Skeletal muscle tissue (tissue), 4 donors: ENCODE results near the gene GPRASP2. TPM values are rescaled to one million over a fixed set of nuclear protein-coding genes. Genes with fewer than 3 reads are reported as not detected.
"Not testable (repeated sequence)": the region's sequence is repeated elsewhere in the genome, so short reads cannot be mapped to it uniquely, and the experiment has no call there.

Experiments
- H3K27ac ChIP-seq: one replicate; pipeline ENCODE4 v1.7.0; 2013; ENCODE audit warnings: mild to moderate bottlenecking, low read depth, low read length, inconsistent platforms
- H3K27me3 ChIP-seq, 3 donors: one replicate each; pipeline ENCODE4 v1.7.0; 2013; ENCODE audit warnings: low read length in 3 of 3; ENCODE audit not compliant: control insufficient read depth in 3 of 3, insufficient read depth in 3 of 3
- H3K36me3 ChIP-seq, 3 donors: one replicate each; pipeline ENCODE4 v1.7.0; 2013; ENCODE audit warnings: low read length in 3 of 3; ENCODE audit not compliant: control insufficient read depth in 3 of 3, insufficient read depth in 3 of 3
- H3K4me1 ChIP-seq, 3 donors: one replicate each; pipeline ENCODE4 v1.7.0; 2013; ENCODE audit warnings: low read length in 3 of 3, mild to moderate bottlenecking in 3 of 3; ENCODE audit not compliant: control insufficient read depth in 3 of 3, insufficient read depth in 3 of 3
- H3K4me3 ChIP-seq, 3 donors: one replicate each; pipeline ENCODE4 v1.7.0; 2013; ENCODE audit warnings: low read length in 3 of 3
- H3K9ac ChIP-seq, 3 donors: one replicate each; pipeline ENCODE4 v1.7.0; 2013; ENCODE audit warnings: low read length in 3 of 3, mild to moderate bottlenecking in 3 of 3, moderate library complexity in 2 of 3, low read depth in 1 of 3
- H3K9me3 ChIP-seq, 3 donors: one replicate each; pipeline ENCODE4 v1.7.0; 2013; ENCODE audit warnings: low read length in 3 of 3; ENCODE audit not compliant: control insufficient read depth in 3 of 3
- total RNA-seq: library from RNA; depleted of rRNA; stranded (reverse); fragments of >200 nt; gene quantifications from one replicate; pipeline ENCODE4 v1.2.3, GENCODE V29; 2014
- donor health status: Osteomylitis.

The GPRASP2 gene
- total RNA-seq, 1 donor from 2014 or later: 28.2 TPM

DNA sequence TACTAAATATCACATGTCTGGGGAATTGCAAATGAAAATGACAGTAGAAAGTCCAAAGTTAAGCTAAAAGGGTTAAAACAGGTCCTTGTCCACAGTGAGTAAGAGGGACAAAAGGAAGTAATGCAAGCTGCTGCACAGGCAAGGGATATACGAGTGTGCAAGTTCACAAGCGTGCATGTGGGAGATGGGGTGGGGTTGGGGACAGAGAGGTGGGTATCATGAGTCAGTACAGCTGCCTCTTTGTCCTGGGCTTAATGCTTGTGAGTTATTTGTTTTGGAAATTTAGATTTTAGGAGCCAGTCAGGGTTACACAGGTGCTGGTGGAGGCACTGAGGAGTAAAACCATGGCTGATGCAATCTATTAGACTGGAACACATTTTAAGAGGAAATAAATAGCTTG lies 3.3 kb upstream of the GPRASP2 start:
- peaks cover 0 to 2% (median 0%) of the 10 kb centered on the region in 3 donors for H3K27me3 ChIP-seq
- H3K36me3 ChIP-seq: no peaks in the 10 kb centered on the region
- H3K9me3 ChIP-seq: no peaks in the 10 kb centered on the region
- peaks cover 0 to 2% (median 0%) of the 10 kb centered on the region in 3 donors for H3K4me1 ChIP-seq
- no peak overlapping the region for H3K9ac ChIP-seq
- H3K4me3 ChIP-seq: no peak overlapping the region
- no peak overlapping the region for H3K27ac ChIP-seq

DNA sequence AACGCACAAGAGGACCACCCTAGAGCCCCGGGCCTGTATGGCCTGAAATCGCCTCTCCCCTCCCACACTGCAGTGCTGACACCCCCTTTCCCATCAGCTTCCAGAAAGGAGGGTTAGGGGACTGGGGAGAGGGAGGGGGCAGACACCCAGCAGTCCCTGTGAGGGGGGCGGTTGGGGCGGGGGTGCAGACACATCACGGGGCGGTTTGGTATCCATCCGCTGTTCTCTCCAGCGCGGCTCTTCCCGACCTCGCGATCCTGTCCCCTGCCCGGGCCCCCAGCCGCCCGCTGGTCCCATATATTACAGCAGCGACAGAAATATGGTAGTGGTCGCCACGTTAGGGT lies 404 bp upstream of the GPRASP2 start:
- Histone ChIP-seq H3K36me3 (no peaks in the 10 kb centered on the region), H3K27ac (no peak overlapping the region), H3K4me1 (peaks cover 0 to 2% (median 0%) of the 10 kb centered on the region in 3 donors), H3K9me3 (no peaks in the 10 kb centered on the region), H3K4me3 (peak overlapping the region; percentile 60 to 77 (median 71)), H3K27me3 (peaks cover 0 to 2% (median 0%) of the 10 kb centered on the region in 3 donors), H3K9ac (peak overlapping the region in 1 of 3 donors; percentile 85)

DNA sequence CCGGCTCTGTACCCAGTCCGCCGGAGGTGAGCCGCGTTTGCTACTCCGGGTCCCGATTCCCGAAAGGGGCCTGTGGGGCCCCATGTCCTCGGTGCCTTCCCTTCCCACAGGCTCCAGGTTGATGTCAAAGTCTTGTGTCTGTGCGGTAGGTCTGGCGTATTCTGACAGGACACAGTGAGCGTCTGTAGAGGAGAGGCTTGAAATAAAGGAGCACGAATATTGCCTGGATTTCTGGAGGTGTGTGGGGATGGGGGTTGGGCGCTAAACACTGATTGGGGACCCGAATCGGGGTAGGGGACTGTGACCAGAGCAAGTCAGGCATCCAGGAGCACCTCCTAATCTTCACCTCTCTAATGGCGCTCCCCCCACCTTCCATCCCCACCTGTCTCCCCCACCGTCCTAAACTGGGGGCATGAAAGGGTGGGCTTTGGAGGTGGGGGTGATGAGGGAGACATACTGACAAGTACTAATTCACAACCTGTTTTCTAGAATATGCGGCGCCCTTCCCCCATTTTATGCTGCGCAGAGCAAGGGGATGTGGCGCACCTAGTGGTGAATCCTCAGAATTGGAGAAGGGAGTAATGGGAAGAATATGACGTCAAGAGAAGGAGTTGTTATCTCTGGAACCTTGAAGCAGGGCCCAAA lies 855 bp downstream of the GPRASP2 start:
- Histone ChIP-seq H3K27ac (peak overlapping the region; percentile 61), H3K4me1 (peaks cover 0 to 2% (median 0%) of the 10 kb centered on the region in 3 donors), H3K36me3 (no peaks in the 10 kb centered on the region), H3K9me3 (no peaks in the 10 kb centered on the region), H3K9ac (peak overlapping the region; percentile 74 to 85 (median 76)), H3K27me3 (peaks cover 0 to 2% (median 0%) of the 10 kb centered on the region in 3 donors), H3K4me3 (peak overlapping the region; percentile 71 to 80 (median 77))

DNA sequence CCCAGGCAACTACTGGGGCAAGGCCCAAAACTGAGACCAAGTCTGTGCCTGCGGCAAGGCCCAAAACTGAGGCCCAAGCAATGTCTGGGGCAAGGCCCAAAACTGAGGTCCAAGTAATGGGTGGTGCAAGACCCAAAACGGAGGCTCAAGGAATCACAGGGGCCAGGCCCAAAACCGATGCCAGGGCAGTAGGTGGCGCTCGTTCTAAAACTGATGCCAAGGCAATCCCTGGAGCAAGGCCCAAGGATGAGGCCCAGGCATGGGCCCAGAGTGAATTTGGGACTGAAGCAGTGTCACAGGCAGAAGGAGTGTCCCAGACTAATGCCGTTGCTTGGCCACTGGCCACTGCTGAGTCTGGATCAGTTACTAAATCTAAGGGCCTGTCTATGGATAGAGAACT lies 2.7 kb downstream of the GPRASP2 start:
- no peak overlapping the region for H3K9ac ChIP-seq
- H3K4me3 ChIP-seq: no peak overlapping the region
- H3K36me3 ChIP-seq: no peaks in the 10 kb centered on the region
- H3K27me3 ChIP-seq: peaks cover 0 to 2% (median 0%) of the 10 kb centered on the region in 3 donors
- peaks cover 0 to 2% (median 0%) of the 10 kb centered on the region in 3 donors for H3K4me1 ChIP-seq
- no peak overlapping the region for H3K27ac ChIP-seq
- H3K9me3 ChIP-seq: no peaks in the 10 kb centered on the region

DNA sequence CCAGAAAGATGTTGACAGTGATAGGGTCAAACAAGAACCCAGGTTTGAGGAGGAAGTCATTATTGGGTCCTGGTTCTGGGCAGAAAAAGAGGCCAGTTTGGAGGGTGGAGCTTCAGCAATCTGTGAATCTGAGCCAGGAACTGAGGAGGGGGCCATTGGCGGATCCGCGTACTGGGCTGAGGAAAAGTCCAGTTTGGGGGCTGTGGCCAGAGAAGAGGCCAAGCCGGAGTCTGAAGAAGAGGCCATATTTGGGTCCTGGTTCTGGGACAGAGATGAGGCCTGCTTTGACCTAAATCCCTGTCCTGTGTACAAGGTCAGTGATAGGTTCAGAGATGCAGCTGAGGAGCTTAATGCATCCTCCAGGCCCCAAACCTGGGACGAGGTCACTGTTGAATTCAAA lies 3.7 kb downstream of the GPRASP2 start:
- Histone ChIP-seq H3K4me3 (no peak overlapping the region), H3K9ac (no peak overlapping the region), H3K27me3 (peaks cover 0 to 2% (median 0%) of the 10 kb centered on the region in 3 donors), H3K4me1 (peaks cover 0 to 4% (median 4%) of the 10 kb centered on the region in 3 donors), H3K9me3 (no peaks in the 10 kb centered on the region), H3K27ac (no peak overlapping the region), H3K36me3 (no peaks in the 10 kb centered on the region)

DNA sequence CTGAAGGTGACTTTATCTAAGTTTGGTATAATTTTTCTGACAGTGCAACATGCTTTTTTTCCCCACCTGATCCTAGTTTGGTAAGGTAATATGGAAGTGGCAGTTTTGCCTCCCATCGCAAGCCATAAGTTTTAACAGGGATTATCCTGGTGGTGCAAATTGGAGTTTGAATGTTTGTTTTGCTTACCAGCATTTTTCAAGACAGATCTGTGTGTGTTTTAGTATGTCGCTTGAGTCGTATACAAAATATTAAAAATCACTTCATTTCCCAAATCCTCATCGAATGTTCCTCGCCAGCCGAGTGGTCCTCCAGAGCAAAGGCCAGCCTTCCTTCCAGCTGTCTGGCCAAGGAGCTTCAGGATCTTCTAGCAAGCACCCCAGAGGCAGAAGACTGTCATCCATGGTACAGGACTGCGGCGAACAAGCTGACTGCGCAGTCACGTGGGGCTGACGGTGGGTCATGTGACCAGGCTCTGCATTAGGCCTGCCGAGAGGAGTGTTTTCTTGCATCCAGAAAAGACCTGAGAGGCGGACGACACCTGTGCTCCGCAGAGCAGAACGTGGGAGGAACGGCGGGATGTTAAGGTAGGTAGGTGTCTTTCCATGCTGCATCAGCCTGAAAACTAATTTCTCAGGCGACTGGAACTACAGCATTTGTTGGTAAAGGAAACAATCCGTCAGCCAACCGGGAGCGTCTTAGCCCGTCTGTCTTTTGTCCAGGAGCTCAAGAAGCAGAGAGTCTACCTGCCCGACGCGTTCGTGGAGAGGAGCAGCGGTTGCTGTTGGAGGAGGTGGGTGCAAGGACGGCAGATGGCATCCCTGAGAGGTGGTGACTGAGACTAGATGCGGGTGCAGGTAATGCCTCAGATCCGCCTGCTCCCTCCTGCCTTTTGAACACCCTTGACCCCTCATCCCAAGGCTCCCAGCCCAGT lies 8.3 kb downstream of the GPRASP2 start, which contains the start of gene GPRASP3:
TSS of gene GPRASP3 (plus strand) at position 507 of the 932 bp plus-strand sequence. CDS start 28,253 bp downstream, outside the sequence.
- H3K27ac ChIP-seq: no peak within 1 kb of the TSS
- H3K36me3 ChIP-seq: no peaks in the 10 kb centered on the region

DNA sequence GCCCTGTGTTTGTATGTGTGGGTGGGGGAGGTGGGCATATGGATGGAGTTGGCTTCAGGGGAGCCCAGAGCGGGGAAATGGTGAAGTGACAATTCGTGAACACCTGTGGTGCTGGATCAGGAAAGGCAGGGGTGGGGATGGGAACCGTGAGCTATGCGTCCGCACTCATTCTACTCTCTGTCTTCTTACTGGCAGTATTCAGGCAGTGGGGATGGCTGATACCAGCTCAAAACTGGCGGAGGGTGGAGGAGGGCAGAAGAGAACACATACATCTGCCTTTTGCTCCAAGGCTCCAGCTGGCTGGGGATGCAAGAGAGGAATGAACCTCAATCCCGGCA lies 8.9 kb downstream of the GPRASP2 start:
- not testable (repeated sequence) for H3K27ac ChIP-seq, H3K4me1 ChIP-seq, H3K36me3 ChIP-seq, H3K27me3 ChIP-seq, H3K9me3 ChIP-seq
- Histone ChIP-seq H3K9ac (peak overlapping the region; percentile 61 to 84 (median 83)), H3K4me3 (peak overlapping the region; percentile 78 to 83 (median 81))

More for the DNA sequence above, 8.3 kb downstream of the GPRASP2 start, which contains the start of gene GPRASP3:
- Histone ChIP-seq H3K9ac (peak within 1 kb of the TSS; percentile 61 to 84 (median 83)), H3K27me3 (peaks cover 0 to 3% (median 0%) of the 10 kb centered on the region in 3 donors), H3K4me1 (peaks cover 0 to 7% (median 3%) of the 10 kb centered on the region in 3 donors), H3K9me3 (no peaks in the 10 kb centered on the region), H3K4me3 (peak within 1 kb of the TSS; percentile 78 to 83 (median 81))

DNA sequence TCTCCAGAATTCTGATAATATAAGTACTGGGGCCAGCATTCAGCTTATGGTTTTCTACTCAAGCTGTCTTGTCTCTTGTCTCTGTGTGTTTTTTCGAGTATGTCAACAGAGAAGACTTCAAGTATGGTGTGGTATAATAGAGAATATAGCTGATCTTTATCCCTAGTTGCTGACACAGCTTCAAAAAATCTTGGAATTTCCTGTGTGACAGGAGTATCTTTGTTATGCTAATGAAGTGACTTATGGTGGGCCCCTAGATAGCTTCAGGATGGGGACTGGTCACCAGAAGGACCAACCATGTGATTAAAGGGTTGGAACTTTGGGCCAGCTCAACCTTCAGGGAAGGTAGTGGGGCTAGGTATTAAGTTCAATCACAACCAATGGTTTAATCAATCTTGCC lies 11.2 kb downstream of the GPRASP2 start:
- peaks cover 0 to 3% (median 0%) of the 10 kb centered on the region in 3 donors for H3K27me3 ChIP-seq
- no peak overlapping the region for H3K4me3 ChIP-seq
- peaks cover 0 to 7% (median 3%) of the 10 kb centered on the region in 3 donors for H3K4me1 ChIP-seq
- no peaks in the 10 kb centered on the region for H3K36me3 ChIP-seq
- H3K9ac ChIP-seq: no peak overlapping the region
- no peak overlapping the region for H3K27ac ChIP-seq
- H3K9me3 ChIP-seq: no peaks in the 10 kb centered on the region

DNA sequence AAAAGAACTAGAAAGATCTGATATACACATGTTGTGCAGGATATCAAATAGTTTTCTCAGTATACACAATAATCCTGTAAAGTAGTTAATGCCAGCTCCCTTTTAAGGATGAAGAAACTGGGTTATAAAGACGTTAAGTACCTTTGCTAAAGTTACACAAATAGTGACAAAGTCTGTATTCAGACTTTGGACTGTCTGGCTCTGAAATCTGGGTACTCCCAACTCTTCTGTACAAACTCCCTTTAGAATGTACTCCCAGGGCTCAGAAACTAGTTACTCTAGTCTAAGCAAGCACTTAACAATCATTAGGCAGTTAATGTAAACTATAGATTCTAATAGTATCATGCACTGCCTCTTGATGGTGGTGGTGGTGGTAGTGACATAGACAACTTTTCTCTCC lies 15.5 kb downstream of the GPRASP2 start:
- Histone ChIP-seq H3K4me1 (no peaks in the 10 kb centered on the region), H3K9ac (no peak overlapping the region), H3K36me3 (no peaks in the 10 kb centered on the region), H3K27me3 (no peaks in the 10 kb centered on the region), H3K4me3 (no peak overlapping the region), H3K9me3 (no peaks in the 10 kb centered on the region), H3K27ac (no peak overlapping the region)

DNA sequence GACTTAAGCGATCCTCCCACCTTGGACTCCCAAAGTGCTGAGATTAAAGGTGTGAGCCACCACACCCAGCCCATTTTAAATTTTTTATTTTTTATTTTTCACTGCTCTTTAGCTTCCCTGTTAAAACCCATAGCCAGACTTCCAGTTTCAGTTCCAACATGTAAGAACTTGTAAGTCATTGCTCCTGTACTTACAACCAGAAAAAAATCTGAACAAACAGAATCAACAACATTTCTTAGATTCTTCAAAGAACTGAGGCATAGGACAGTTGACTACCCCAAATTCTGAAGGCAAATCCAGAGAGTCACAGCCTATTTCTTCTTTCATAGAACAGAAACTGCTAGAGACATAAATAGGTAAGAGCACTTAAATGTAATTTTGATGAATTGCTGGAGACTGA lies 16.4 kb downstream of the GPRASP2 start:
- Histone ChIP-seq H3K27ac (no peak overlapping the region), H3K4me1 (no peaks in the 10 kb centered on the region), H3K36me3 (no peaks in the 10 kb centered on the region), H3K4me3 (no peak overlapping the region), H3K9ac (no peak overlapping the region), H3K9me3 (no peaks in the 10 kb centered on the region), H3K27me3 (no peaks in the 10 kb centered on the region)
